HG03064 (cell line): ENCODE measurements around the gene ALDH4A1.
"Not testable (repeated sequence)": the region's sequence is repeated elsewhere in the genome, so short reads cannot be mapped to it uniquely, and the experiment has no call there.

Experiments
- ATAC-seq: cut with Tn5 transposase; IDR thresholded peaks from one replicate; pipeline ENCODE4 v1.9.1; 2021; ENCODE audit warnings: low read depth; ENCODE audit not compliant: unreplicated experiment

The ALDH4A1 gene

DNA sequence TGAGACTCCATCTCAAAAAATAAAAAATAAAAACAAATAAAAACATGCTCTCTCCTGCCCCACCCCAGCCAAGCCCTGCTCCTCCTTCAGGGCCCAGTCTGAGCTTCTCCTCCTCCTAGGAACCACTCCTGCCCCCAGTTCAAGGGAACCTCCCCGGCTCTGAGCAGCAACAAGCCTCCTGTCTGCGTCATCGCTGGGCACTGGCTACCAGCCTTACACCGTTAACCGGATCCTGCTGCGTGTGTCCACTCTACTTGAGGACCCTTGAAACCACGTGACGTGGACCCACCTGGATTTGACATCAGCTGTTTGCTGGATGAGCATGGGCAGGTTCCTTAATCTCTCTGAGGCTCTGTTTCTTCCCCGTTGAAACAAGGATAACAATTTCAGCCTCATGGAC, 41.3 kb downstream of the ALDH4A1 start:
- no peak for ATAC-seq

- ATAC-seq: no peak
These were observed 42.8 kb downstream of the ALDH4A1 start, which contains the start of gene TAS1R2 for GRCh38 chr1:18859560-18859959. Gene TAS1R2, minus strand, starts transcription at chr1:18859660. Its CDS starts 0 bp downstream, at chr1:18859660.

GRCh38 chr1:18858070-18858688, 44.2 kb downstream of the ALDH4A1 start:
- no peak for ATAC-seq

- ATAC-seq: no peak
These were observed 45.9 kb downstream of the ALDH4A1 start for GRCh38 chr1:18856435-18856834.

GRCh38 chr1:18855573-18855972, 46.8 kb downstream of the ALDH4A1 start:
- no peak for ATAC-seq

GRCh38 chr1:18854331-18855025, 47.9 kb downstream of the ALDH4A1 start:
- ATAC-seq: no peak

DNA sequence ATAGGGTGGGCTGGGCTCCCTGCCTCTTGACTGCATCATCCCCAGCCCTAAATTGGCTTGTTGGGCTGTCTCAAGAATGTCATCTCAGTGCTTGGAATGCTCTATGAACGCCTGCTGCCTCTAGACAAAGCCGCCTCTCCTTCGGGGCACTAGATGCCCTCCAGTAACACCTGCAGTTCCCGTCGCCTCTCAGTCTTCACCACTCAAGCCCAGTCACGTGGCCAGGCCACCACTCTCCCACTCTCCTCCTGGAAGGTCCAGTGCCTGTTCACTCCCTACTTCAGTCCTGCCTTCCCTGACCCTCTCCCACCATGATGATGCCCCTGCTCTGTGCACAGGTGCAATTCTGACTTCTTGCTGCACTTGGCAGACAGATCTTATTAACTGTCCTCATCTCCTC, 49.9 kb downstream of the ALDH4A1 start:
- no peak for ATAC-seq

DNA sequence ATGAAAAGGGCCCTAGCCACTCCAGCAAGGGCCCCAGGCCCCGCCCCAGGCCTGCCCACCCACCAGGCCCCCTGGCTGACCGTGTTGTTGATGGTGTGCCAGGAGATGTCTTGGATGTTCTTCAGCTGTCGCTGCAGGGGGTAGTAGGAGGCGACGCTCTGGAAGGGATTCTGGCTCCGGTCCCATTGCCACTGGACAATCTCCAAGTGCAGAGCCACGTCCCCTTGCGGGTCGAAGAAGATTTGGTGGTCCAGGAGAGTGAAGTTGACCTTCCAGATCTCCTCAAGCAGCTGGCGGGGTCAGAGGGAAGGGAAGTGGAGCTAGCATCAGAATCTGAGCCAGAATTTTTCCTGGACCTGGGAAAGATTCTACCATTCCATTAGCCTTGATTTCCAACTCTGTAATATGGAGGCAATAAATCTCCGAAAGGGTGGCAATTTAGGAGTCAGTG, 53.1 kb downstream of the ALDH4A1 start:
- ATAC-seq: no peak

DNA sequence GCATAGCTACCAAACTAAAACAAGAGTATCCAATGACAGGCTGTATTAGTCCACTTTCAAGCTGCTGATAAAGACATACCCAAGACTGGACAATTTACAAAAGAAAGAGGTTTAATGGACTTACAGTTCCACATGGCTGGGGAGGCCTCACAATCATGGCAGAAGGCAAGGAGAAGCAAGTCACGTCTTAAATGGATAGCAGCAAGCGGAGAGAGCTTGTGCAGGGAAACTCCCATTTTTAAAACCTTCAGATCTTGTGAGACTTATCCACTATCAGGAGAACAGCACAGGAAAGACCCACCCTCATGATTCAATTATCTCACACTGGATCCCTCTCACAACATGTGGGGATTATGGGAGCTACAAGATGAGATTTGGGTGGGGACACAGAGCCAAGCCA, 54.6 kb downstream of the ALDH4A1 start:
- ATAC-seq: not testable (repeated sequence)

- no peak for ATAC-seq
These were observed 62.2 kb downstream of the ALDH4A1 start for GRCh38 chr1:18840145-18840544.

DNA sequence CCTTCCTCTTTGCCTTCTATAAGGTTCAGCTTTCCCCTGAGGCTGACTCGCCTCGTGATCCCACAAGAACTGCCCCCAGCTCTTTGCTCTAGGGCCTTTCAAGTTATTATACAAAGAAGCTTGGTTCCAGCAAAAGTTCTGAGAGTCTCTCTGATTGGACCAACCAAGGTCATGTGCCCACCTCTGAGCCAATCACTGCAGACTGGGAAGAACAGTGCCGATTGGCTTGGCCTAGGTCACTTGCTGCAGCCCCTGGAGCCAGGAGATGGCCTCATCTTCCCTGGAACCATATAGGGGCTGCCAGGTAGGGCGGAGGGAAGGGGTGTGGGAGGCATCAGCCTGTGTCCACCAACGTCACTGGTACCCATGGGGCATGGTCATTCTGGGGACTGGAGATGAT, 65.7 kb downstream of the ALDH4A1 start:
- no peak for ATAC-seq

DNA sequence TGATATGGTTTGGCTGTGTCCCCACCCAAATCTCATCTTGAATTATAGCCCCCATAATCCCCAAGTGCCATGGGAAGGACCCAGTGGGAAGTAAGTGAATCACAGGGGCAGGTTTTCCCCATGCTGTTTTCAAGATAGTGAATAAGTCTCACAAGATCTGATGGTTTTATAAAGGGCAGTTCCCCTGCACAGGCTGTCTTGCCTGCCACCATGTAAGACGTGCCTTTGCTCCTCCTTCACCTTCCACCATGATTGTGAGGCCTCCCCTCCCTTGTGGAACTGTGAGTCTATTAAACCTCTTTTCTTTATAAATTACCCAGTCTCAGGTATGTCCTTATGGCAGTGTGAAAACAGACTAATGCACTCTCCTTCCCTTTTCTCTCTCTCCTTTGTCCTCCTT, 70.0 kb downstream of the ALDH4A1 start:
- ATAC-seq: not testable (repeated sequence)

DNA sequence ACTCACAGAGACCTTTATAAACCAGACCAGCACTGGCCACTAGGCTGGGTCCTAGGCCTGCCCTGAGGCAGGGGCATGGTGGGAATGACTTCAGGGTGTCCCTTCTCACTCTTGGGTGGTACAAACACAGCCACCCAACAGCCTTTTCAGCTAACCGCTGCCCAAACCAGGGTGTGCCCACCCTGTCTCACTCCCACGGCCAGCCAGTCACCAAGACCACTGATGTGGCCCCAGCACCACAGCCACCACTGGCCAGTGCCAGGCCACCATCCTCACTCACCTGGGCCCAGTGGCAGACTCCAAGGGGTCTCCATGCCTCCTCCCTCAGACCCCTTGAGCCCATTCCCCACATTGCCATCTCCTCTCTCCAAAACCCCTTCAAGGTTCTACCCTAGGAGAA, 70.7 kb downstream of the ALDH4A1 start:
- ATAC-seq: no peak

DNA sequence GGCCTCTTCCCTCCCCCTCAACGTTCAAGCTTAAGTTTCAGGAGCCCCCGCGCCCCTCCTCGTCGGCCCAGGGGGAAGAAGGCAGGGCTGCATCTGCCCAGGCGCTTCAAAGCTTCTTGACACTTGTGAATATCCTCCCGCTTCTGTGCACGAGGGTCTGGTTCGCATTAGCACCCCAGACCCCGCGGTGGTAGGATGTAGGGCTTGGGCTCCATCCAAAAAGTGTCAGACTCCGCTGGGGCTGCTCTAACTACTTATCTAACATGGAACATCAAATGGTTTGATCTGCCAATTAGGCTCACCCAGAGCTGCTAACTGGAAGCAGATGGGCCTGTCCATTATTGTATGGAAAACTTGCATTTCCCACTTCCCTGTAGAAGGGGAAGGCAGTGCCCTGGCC, 71.8 kb downstream of the ALDH4A1 start:
- no peak for ATAC-seq

GRCh38 chr1:18829671-18830070, 72.7 kb downstream of the ALDH4A1 start:
- no peak for ATAC-seq

- no peak for ATAC-seq
These were observed 74.1 kb downstream of the ALDH4A1 start for GRCh38 chr1:18828224-18828623.

GRCh38 chr1:18823438-18823837, 78.9 kb downstream of the ALDH4A1 start:
- no peak for ATAC-seq
